Uterine smooth muscle cell (primary cell): ENCODE measurements around the gene PPARD. TPM values are rescaled to one million over a fixed set of nuclear protein-coding genes. Genes with fewer than 3 reads are reported as not detected.

ENCODE experiments used
- total RNA-seq: library from RNA; depleted of rRNA; stranded (reverse); fragments of >200 nt; gene quantifications from 2 replicates; pipeline ENCODE4 v1.2.3, GENCODE V29; 2014

PPARD gene
- 10.4 and 15.5 TPM in 2 replicates for total RNA-seq

DNA sequence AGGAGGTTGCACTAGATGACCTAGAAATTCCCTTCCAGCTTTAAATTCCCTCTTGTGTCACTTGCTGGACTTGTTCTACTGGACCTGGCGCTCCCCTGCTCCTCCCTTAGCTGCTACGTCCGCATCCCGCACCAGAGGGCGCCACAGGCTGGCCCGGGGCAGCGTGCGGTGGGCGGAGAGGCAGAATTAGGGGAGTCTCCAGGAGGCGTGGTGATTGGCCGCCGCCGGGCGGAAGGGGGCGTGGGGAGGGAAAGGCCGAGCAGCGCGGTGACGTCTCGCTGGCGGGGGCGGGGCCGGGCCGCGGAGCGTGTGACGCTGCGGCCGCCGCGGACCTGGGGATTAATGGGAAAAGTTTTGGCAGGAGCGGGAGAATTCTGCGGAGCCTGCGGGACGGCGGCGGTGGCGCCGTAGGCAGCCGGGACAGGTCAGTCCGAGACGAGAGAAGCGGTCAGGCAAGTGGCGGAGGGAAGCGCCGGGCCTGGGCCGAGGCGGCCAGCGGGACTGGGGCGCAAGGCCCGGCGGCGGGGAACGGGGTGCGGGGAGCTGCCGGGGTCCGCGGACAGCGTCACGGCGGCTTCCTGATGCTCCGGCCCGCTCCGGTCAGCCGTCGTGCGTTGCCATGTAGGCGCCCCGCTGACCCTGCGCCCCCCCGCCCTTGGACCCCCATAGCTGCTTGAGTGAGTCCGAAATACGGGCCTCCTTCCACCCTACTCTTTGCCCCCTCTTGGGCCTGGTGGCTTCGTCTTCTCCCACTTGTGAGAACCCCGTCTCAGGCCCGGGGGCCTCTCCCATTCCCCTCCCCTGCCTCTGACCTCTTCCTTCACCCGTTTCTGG lies at the start of gene PPARD:
TSS of gene PPARD (plus strand) at position 301 of the 834 bp plus-strand sequence. CDS start 68,530 bp downstream, outside the sequence.

DNA sequence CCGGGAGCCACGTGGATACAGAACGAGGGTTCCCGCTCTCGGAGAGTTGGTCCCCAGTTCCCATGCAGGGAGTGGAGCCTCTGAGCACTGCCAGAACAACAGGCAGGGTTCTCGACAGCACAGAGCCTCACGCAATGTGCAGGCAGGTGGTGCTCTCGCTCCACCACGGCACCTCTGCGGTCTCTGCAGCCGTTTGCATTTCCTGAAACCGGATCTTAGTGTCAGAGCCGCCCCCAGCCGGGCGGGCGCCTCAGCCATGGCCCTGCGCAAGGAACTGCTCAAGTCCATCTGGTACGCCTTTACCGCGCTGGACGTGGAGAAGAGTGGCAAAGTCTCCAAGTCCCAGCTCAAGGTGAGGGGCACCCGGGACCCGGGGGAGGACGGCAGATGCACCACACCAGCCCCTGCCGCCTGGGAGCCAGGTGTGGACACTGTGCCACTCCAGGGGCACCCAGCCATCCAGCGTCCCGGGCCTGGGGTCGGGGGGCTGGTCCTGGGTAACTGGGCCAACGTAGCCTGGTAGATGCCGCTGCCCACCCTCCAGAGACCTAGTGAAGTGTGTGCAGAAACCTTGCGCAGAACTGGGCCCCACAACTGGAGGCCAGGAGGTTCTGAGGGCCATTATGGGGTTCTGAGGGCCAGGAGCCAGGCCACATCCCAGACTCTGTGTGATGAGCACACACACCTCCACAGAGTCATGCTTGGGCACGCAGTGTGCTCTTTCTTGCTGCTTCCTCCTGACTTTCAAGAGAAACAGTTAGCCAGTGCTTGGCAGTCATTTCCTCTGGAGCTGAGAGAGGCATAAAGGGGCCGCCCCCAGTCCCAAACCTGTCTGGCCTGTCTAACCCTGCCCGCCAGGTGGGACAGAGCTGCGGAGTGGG lies 44.5 kb upstream of the PPARD start, which contains the start of gene DEF6:
TSS of gene DEF6 (plus strand) at position 218 of the 881 bp plus-strand sequence. CDS start at position 257, 39 bp downstream.

DNA sequence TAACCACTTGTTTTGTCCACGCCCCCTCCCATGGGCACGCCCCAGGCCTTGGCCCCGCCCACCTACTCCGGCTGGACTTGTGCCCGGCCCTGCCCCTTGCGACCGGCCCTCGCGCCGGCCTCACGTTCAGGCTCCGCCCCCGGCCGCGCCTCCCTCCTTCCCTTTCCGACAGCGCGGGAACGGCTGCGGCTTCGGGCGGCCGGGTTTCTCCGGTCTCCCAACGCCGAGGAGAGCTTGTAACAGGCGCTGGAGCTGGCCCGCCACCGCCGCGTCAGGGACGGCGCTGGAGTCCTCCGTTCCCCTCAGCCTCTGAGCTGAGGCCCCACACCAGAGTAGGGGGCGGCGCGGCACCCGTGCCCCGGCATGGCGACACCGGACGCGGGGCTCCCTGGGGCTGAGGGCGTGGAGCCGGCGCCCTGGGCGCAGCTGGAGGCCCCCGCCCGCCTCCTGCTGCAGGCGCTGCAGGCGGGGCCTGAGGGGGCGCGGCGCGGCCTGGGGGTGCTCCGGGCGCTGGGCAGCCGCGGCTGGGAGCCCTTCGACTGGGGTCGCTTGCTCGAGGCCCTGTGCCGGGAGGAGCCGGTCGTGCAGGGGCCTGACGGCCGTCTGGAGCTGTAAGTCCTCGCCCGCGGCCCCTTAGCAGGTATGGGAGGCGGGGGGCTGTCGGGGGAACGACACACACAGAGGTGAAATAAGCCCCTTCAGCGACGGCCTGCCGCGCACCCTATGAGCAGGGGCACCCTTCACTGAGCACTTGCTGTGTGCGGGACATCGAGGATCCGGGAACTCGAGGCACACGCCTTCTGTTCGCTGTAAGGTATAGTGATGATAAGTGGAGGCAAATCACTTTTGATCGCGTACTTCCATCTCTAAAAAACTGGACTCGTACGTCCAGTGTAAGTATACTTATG lies 110.1 kb downstream of the PPARD start, which contains the start of gene FANCE:
TSS of gene FANCE (plus strand) at position 156 of the 908 bp plus-strand sequence. CDS start at position 364, 208 bp downstream.

DNA sequence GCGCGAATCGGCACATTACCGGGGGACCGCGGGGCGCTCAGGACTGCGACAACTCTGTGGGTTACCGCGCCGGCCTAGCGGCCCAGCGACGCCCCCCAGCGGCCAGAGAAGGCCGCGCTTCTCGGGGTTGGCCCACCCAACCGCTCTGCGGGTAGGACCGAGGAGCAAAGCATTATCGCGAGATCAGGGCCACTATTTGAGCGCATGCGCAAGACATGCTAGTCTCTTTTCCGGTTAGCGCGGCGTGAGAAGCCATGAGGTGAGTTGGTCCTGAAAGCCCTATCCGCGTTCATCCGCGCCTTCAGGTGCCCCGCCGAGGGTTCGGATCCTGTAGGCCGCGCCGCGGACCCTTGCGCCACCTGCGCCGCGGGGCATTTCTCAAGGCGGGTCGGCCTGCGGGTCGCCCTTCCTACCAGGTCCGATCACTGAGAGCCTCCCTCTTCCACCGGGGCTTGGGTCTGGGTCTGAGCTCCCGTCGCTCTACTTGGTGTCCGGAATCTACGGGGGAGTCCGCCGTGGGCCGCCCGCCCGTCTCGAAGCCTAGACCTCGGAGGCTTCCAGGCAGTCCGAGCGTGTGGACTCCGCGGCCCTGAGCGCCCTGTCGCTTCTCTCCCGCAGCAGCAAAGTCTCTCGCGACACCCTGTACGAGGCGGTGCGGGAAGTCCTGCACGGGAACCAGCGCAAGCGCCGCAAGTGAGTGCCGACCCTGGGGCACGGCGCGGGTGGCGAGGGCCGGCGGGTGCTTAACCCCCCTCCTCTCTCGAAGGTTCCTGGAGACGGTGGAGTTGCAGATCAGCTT lies 126.0 kb downstream of the PPARD start, which contains the start of gene RPL10A:
TSS of gene RPL10A (plus strand) at position 221 of the 799 bp plus-strand sequence. CDS start at position 255, 34 bp downstream.

Other genes with a start within 250 kb of the PPARD start
- 0.25 and 0.66 TPM in 2 replicates for gene TCP11, start 201.2 kb upstream of the PPARD start, total RNA-seq
- gene SCUBE3, start 128.6 kb upstream of the PPARD start, total RNA-seq: 21.1 and 58.5 TPM in 2 replicates
- gene ZNF76, start 82.8 kb upstream of the PPARD start, total RNA-seq: 17.9 and 22.0 TPM in 2 replicates
- gene DEF6, start 44.7 kb upstream of the PPARD start, total RNA-seq: 0.87 and 0.89 TPM in 2 replicates
- gene FANCE, start 109.8 kb downstream of the PPARD start, total RNA-seq: 10.4 and 13.5 TPM in 2 replicates
- gene RPL10A, start 125.8 kb downstream of the PPARD start, total RNA-seq: 1,320 and 1,664 TPM in 2 replicates
- gene TEAD3, start 154.5 kb downstream of the PPARD start, total RNA-seq: 12.5 and 14.2 TPM in 2 replicates
- gene TULP1, start 170.3 kb downstream of the PPARD start, total RNA-seq: under 0.01 TPM in 1 of 2 replicates, not detected in the other